HepG2 (cell line): ENCODE data around the gene LTB4R.

ENCODE experiments used
- CAMTA2 ChIP-seq: sonication (generic); formaldehyde crosslinking; IDR thresholded peaks from 2 replicates; pipeline ENCODE4 v1.4.0; 2020; ENCODE audit warnings: mild to moderate bottlenecking, missing genetic modification reagents, borderline replicate concordance
- ERF ChIP-seq: IDR thresholded peaks from 2 replicates; pipeline ENCODE4 v1.6.1; 2018; ENCODE audit warnings: missing biosample characterization, missing genetic modification reagents
- GABPA ChIP-seq, 2 experiments: IDR thresholded peaks; 2 replicates each; pipeline ENCODE4 v1.6.1; 2011 to 2016; ENCODE audit warnings: low read depth in 2 of 2, low read length in 1 of 2, missing biosample characterization in 1 of 2, missing genetic modification characterization in 1 of 2
- PHF8 ChIP-seq: sonication (generic); formaldehyde crosslinking; IDR thresholded peaks from 2 replicates; pipeline ENCODE4 v1.5.0; 2020; ENCODE audit warnings: missing genetic modification reagents
- ZBTB14 ChIP-seq: sonication (generic); formaldehyde crosslinking; IDR thresholded peaks from 2 replicates; pipeline ENCODE4 v1.4.0; 2020; ENCODE audit warnings: missing genetic modification reagents
- TF ChIP-seq, protein P1 (sequence below): sonication (generic); formaldehyde crosslinking; IDR thresholded peaks from 2 replicates; pipeline ENCODE4 v1.4.0; 2020; ENCODE audit warnings: mild to moderate bottlenecking, low read depth, missing genetic modification reagents
- TF ChIP-seq, protein P2 (sequence below): sonication (generic); formaldehyde crosslinking; IDR thresholded peaks from one replicate; pipeline ENCODE4 v1.5.1; 2020; ENCODE audit warnings: mild to moderate bottlenecking, missing genetic modification reagents; ENCODE audit errors: not compliant biosample characterization
- TF ChIP-seq, protein P3 (sequence below): sonication (generic); formaldehyde crosslinking; IDR thresholded peaks from 2 replicates; pipeline ENCODE4 v1.5.0; 2020; ENCODE audit warnings: missing genetic modification reagents, mild to moderate bottlenecking, borderline replicate concordance

DNA sequence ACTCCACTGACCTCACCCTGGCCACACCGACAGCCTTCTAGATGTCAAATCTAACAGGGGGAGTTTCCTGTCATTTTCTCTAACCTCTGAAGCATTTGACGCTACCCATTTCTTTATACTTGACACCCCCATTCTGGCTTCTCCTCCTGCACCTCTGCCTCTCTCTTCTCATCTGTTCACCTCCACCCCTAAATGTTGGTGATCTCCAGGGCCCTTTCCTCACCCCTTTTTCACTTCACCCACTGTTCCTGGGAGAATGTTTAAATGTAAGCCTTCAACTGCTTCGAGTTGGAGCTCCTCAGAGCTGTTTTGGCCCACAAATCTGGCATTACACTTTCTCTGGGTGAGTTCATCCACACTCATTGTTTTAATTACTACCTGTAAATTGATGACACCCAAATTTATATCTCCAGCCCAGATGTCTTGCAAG, 39.5 kb upstream of the LTB4R start:
- no peak for TF ChIP-seq GABPA (IDR thresholded peaks at IDR 0.05; ENCODE audit: low read depth, low read length)
- TF ChIP-seq GABPA (CRISPR knock-in tag; IDR thresholded peaks at IDR 0.05; ENCODE audit: low read depth): no peak
- TF ChIP-seq, protein P1, sequence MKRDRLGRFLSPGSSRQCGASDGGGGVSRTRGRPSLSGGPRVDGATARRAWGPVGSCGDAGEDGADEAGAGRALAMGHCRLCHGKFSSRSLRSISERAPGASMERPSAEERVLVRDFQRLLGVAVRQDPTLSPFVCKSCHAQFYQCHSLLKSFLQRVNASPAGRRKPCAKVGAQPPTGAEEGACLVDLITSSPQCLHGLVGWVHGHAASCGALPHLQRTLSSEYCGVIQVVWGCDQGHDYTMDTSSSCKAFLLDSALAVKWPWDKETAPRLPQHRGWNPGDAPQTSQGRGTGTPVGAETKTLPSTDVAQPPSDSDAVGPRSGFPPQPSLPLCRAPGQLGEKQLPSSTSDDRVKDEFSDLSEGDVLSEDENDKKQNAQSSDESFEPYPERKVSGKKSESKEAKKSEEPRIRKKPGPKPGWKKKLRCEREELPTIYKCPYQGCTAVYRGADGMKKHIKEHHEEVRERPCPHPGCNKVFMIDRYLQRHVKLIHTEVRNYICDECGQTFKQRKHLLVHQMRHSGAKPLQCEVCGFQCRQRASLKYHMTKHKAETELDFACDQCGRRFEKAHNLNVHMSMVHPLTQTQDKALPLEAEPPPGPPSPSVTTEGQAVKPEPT (CRISPR knock-in tag): no peak
- TF ChIP-seq CAMTA2 (CRISPR knock-in tag): no peak; the same call in 1 of the 2 replicates
- TF ChIP-seq, protein P2, sequence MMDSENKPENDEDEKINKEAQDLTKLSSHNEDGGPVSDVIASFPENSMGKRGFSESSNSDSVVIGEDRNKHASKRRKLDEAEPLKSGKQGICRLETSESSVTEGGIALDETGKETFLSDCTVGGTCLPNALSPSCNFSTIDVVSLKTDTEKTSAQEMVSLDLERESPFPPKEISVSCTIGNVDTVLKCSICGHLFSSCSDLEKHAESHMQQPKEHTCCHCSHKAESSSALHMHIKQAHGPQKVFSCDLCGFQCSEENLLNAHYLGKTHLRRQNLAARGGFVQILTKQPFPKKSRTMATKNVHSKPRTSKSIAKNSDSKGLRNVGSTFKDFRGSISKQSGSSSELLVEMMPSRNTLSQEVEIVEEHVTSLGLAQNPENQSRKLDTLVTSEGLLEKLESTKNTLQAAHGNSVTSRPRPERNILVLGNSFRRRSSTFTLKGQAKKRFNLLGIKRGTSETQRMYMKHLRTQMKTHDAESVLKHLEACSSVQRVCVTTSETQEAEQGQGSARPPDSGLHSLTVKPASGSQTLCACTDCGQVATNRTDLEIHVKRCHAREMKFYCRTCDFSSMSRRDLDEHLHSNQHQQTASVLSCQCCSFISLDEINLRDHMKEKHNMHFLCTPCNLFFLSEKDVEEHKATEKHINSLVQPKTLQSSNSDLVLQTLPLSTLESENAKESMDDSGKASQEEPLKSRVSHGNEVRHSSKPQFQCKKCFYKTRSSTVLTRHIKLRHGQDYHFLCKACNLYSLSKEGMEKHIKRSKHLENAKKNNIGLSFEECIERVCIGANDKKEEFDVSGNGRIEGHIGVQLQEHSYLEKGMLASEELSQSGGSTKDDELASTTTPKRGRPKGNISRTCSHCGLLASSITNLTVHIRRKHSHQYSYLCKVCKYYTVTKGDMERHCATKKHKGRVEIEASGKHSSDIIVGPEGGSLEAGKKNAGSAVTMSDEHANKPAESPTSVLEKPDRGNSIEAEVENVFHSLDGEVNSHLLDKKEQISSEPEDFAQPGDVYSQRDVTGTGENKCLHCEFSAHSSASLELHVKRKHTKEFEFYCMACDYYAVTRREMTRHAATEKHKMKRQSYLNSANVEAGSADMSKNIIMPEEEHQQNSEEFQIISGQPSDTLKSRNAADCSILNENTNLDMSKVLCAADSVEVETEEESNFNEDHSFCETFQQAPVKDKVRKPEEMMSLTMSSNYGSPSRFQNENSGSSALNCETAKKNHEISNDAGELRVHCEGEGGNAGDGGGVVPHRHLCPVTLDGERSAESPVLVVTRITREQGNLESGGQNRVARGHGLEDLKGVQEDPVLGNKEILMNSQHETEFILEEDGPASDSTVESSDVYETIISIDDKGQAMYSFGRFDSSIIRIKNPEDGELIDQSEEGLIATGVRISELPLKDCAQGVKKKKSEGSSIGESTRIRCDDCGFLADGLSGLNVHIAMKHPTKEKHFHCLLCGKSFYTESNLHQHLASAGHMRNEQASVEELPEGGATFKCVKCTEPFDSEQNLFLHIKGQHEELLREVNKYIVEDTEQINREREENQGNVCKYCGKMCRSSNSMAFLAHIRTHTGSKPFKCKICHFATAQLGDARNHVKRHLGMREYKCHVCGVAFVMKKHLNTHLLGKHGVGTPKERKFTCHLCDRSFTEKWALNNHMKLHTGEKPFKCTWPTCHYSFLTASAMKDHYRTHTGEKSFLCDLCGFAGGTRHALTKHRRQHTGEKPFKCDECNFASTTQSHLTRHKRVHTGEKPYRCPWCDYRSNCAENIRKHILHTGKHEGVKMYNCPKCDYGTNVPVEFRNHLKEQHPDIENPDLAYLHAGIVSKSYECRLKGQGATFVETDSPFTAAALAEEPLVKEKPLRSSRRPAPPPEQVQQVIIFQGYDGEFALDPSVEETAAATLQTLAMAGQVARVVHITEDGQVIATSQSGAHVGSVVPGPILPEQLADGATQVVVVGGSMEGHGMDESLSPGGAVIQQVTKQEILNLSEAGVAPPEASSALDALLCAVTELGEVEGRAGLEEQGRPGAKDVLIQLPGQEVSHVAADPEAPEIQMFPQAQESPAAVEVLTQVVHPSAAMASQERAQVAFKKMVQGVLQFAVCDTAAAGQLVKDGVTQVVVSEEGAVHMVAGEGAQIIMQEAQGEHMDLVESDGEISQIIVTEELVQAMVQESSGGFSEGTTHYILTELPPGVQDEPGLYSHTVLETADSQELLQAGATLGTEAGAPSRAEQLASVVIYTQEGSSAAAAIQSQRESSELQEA (CRISPR knock-in tag): no peak
- no peak for TF ChIP-seq ERF (CRISPR knock-in tag)
- no peak for TF ChIP-seq PHF8 (CRISPR knock-in tag)
- TF ChIP-seq ZBTB14 (CRISPR knock-in tag): no peak
- TF ChIP-seq, protein P3, sequence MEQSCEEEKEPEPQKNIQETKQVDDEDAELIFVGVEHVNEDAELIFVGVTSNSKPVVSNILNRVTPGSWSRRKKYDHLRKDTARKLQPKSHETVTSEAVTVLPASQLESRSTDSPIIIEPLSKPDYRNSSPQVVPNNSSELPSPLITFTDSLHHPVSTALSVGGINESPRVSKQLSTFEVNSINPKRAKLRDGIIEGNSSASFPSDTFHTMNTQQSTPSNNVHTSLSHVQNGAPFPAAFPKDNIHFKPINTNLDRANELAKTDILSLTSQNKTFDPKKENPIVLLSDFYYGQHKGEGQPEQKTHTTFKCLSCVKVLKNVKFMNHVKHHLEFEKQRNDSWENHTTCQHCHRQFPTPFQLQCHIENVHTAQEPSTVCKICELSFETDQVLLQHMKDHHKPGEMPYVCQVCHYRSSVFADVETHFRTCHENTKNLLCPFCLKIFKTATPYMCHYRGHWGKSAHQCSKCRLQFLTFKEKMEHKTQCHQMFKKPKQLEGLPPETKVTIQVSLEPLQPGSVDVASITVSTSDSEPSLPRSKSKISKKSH (CRISPR knock-in tag): no peak
